ENCODE measurements around the gene CCDC7. TPM values are rescaled to one million over a fixed set of nuclear protein-coding genes. Genes with fewer than 3 reads are reported as not detected.

Gene CCDC7
- total and polyA plus RNA-seq, 10 of the 15 experiments (the other 5 are each of a cell fraction or from before 2014, with no cell fraction given), result 1.8 to 5.6 (median 3.4) TPM

DNA sequence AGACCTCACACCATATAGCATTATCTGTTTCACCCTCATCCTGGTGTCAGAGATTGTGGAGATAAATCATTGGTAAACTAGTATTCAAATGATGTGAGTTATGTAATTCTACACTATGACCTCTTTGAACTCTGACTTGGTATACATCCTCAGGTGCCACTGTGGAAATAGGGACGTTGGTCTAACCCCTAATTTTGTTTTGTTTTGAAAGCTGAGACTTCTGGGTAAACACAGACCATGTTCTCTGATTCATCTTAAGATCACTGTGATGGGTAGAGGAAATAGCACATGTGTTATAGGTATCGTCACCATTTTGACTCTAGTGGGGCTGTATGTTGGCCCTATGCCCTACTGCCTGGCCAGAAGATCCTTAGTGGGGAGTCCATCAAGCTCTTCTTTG lies 241.6 kb downstream of the CCDC7 start:
- Histone ChIP-seq H3K4me3 (no peak overlapping the region), H3K79me2 (ENCODE audit: control insufficient read depth, insufficient read depth, low read length) (no peaks in the 10 kb centered on the region), H3K4me1 (ENCODE audit: control insufficient read depth, insufficient read depth, low read length) (no peaks in the 10 kb centered on the region), H4K20me1 (ENCODE audit: control insufficient read depth, insufficient read depth) (no peaks in the 10 kb centered on the region), H3K9ac (ENCODE audit: control insufficient read depth, insufficient read depth, low read length) (no peak overlapping the region), H3K27ac (ENCODE audit: control insufficient read depth, insufficient read depth) (no peak overlapping the region), H3K27me3 (replicated peaks in 1 of 2; ENCODE audit: control insufficient read depth in 2 of 2, insufficient read depth in 2 of 2, low read length in 1 of 2) (no peaks in the 10 kb centered on the region), H3K36me3 (ENCODE audit: control insufficient read depth in 2 of 2, insufficient read depth in 2 of 2, low read length in 1 of 2) (no peaks in the 10 kb centered on the region), H3K9me3 (replicated peaks; ENCODE audit: control insufficient read depth, insufficient read depth, low read length) (no peaks in the 10 kb centered on the region), H3K4me2 (ENCODE audit: control insufficient read depth, insufficient read depth) (no peak overlapping the region), H2AFZ (ENCODE audit: control insufficient read depth, low read depth, low read length) (no peak overlapping the region)
- in situ Hi-C loops (cut with MboI), result no loop called here
- ChIA-PET RAD21 (ENCODE audit: unreplicated experiment) (no interaction called here), SMC1A (ENCODE audit: uncharacterized antibody, unreplicated experiment) (no interaction called here), POLR2A (no interaction called here), CTCF (no interaction called here)
- FAIRE-seq (no peak), DNase-seq (ENCODE audit: low read depth, low spot score) (no peak), ATAC-seq (no peak)
- WGBS (ENCODE audit: insufficient coverage, insufficient replicate concordance, low lambda C conversion rate, missing lambda C conversion rate), result 7% methylated on average over 2 of the region's 2 CpGs
- no TSS peak for BruUV-seq (replicated peaks)
- intact Hi-C loops (cut with micrococcal nuclease; ENCODE audit: unreplicated experiment), result no loop called here
- TF ChIP-seq GATAD2B (conservative IDR thresholded peaks at IDR 0.05; ENCODE audit: low read depth) (no peak), JUNB (IDR thresholded peaks at IDR 0.05) (no peak), TARDBP (IDR thresholded peaks at IDR 0.05; ENCODE audit: borderline replicate concordance) (no peak), TCF12 (IDR thresholded peaks at IDR 0.05; ENCODE audit: low read depth, low read length) (no peak), ESRRA (IDR thresholded peaks at IDR 0.05; ENCODE audit: low read length) (no peak)

DNA sequence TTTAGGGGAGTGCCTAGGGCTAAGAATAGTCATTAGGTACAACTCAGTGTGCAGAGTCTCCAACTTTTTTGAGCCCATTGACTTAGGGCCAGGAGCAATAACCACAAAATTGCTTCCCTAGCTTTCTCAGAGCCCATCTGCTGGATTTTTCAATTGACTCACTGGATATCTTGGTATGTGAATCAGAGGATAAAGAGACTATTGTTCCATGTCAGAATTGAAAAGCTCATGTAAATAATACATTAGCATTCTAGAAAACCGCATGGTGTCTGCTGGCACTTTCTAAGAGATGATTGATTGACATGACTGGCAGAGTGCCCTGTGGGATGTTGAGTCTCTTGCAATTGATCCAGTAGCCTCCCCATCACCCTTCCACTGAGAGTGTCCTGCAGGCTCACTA lies 246.2 kb downstream of the CCDC7 start:
- no peaks in the 10 kb centered on the region for H4K20me1 ChIP-seq (ENCODE audit: control insufficient read depth, insufficient read depth)
- in situ Hi-C loops (cut with MboI) (no loop called here), intact Hi-C loops (cut with micrococcal nuclease; ENCODE audit: unreplicated experiment) (no loop called here)
- H3K9me3 ChIP-seq (replicated peaks; ENCODE audit: control insufficient read depth, insufficient read depth, low read length), result no peaks in the 10 kb centered on the region
- no peak overlapping the region for H2AFZ ChIP-seq (ENCODE audit: control insufficient read depth, low read depth, low read length)
- RAD21 ChIA-PET (ENCODE audit: unreplicated experiment), result no interaction called here
- no peak for FAIRE-seq
- H3K9ac ChIP-seq (ENCODE audit: control insufficient read depth, insufficient read depth, low read length), result no peak overlapping the region
- no peak for TF ChIP-seq STAT3 (IDR thresholded peaks at IDR 0.05; ENCODE audit: low read depth, low read length)
- no peak for TF ChIP-seq ZBTB11 (CRISPR knock-in tag; IDR thresholded peaks at IDR 0.05)
- TF ChIP-seq CBX5 (IDR thresholded peaks at IDR 0.05; ENCODE audit: low read depth), result no peak
- TF ChIP-seq PKNOX1 (IDR thresholded peaks at IDR 0.05), result no peak
- H3K27me3 ChIP-seq (replicated peaks in 1 of 2; ENCODE audit: control insufficient read depth in 2 of 2, insufficient read depth in 2 of 2, low read length in 1 of 2), result no peaks in the 10 kb centered on the region
- H3K4me1 ChIP-seq (ENCODE audit: control insufficient read depth, insufficient read depth, low read length), result no peaks in the 10 kb centered on the region
- H3K79me2 ChIP-seq (ENCODE audit: control insufficient read depth, insufficient read depth, low read length), result no peaks in the 10 kb centered on the region
- BruUV-seq (replicated peaks), result no TSS peak
- POLR2A ChIA-PET, result no interaction called here
- H3K4me2 ChIP-seq (ENCODE audit: control insufficient read depth, insufficient read depth), result no peak overlapping the region
- no peak for ATAC-seq
- CTCF ChIA-PET, result no interaction called here
- H3K27ac ChIP-seq (ENCODE audit: control insufficient read depth, insufficient read depth), result no peak overlapping the region
- DNase-seq (ENCODE audit: low read depth, low spot score), result no peak
- SMC1A ChIA-PET (ENCODE audit: uncharacterized antibody, unreplicated experiment), result no interaction called here
- 53% methylated on average over 1 of the region's 1 CpG for WGBS (ENCODE audit: insufficient coverage, insufficient replicate concordance, low lambda C conversion rate, missing lambda C conversion rate)
- H3K4me3 ChIP-seq, result no peak overlapping the region
- H3K36me3 ChIP-seq (ENCODE audit: control insufficient read depth in 2 of 2, insufficient read depth in 2 of 2, low read length in 1 of 2), result no peaks in the 10 kb centered on the region
